Stimulated activated naive CD8-positive, alpha-beta T cell treated with anti-CD3 and anti-CD28 coated beads, Interleukin-15, Interleukin-2, amounts not matched to agents 100 U/mL and 50 U/mL, for 24 hours (primary cell): ENCODE data around the gene CDKAL1.
"Not testable (repeated sequence)": the region's sequence is repeated elsewhere in the genome, so short reads cannot be mapped to it uniquely, and the experiment has no call there.

ENCODE experiments used
- ATAC-seq: fragments of 150-1000 bp; cut with Tn5 transposase; one replicate; pipeline ENCODE4 v1.10.0; 2021
- DNase-seq: peaks from one replicate; pipeline ENCODE4 v3.0.0; 2021

Gene CDKAL1

DNA sequence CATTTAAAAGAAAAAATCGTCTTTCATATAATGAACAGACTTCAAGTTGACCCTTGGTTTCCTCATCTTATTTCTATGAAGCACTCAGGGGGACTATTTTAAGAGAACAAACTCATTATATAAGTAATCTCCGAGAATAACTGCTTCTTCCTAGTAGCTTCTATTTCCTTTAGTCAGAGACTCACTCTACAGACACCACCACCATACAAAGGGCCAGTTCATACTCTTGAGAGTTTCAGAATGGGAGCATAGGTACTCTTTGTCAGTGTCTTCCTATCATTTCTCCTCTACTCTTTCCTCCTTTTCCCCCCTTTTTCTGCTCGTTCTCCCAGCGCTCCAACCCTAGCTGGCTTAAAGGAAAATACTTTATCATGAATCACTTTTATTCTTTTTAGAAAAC, 104.9 kb downstream of the CDKAL1 start:
- no peak for ATAC-seq
- no peak for DNase-seq

GRCh38 chr6:20640181-20640580, 105.9 kb downstream of the CDKAL1 start:
- DNase-seq = no peak
- no peak for ATAC-seq

DNA sequence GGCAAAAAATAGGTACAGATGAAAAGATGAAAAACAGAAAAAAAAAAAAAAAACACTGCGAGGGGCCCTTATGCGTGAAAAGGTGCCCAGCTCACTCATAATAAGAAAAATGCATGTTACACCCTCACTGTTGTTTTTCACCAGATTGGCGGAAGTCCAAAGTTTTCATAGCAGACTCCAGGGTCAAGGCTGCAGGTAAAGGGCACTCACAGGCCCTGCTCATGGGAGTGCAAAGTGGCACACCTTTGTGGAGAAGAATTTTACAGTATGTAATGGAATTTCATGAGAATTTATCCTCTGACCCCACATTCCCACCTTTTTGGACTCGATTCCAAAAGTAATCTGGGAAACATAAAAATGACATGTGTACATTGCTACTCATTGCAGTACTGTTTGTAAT, 108.2 kb downstream of the CDKAL1 start:
- ATAC-seq (no peak), DNase-seq (no peak)

DNA sequence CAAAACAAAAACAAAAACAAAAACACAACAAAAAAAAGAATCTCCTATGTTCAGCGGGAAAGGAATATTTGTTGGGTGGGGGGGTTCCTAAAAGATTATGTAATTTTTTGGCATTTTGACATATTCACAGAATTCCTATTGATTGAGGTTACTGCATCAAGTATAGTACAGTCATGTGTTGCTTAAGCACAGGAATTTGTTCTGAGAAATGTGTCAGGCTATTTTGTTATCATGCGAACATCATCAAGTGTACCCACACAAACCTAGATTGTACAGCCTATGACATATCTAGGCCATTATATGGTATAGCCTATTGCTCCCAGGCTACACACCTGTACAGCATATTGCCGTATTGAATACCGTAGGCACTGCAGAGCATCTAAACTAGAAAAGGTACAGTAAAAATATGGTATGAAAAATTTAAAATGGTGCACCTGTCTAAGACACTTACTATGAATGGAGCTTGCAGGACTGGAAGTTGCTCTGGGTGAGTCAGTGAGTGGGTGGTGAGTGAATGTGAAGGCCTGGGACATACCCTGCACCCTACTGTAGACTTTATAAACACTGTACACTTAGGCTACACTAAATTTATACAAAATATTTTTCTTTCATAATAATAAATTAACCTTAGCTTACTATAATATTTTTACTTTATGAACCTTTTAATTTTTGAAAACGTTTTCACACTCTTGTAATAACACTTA, 110.6 kb downstream of the CDKAL1 start:
- ATAC-seq (no peak), DNase-seq (no peak)

- DNase-seq, ATAC-seq: not testable (repeated sequence)
Measured at GRCh38 chr6:20645572-20645971, 111.3 kb downstream of the CDKAL1 start.

DNA sequence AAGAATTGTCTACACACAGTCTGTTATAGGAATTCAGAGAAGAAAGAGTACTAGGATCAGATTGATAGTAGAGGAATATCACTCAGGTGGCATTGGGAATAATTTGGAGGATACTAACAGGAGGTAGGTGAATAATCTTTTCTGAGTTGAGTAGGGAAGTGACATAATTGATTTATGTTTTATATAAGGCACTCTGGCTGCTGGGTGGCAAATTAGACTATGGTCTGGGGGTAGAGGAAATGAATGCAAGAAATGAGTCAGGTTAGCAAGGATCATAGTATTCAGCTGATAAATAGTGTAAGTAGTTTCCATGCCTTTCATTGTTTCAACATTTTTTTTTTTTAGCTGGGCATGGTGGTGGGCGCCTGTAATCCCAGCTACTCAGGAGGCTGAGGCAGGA, 113.3 kb downstream of the CDKAL1 start:
- DNase-seq = no peak
- no peak for ATAC-seq

- not testable (repeated sequence) for DNase-seq, ATAC-seq
Measured at GRCh38 chr6:20649696-20650470, 115.6 kb downstream of the CDKAL1 start.

DNA sequence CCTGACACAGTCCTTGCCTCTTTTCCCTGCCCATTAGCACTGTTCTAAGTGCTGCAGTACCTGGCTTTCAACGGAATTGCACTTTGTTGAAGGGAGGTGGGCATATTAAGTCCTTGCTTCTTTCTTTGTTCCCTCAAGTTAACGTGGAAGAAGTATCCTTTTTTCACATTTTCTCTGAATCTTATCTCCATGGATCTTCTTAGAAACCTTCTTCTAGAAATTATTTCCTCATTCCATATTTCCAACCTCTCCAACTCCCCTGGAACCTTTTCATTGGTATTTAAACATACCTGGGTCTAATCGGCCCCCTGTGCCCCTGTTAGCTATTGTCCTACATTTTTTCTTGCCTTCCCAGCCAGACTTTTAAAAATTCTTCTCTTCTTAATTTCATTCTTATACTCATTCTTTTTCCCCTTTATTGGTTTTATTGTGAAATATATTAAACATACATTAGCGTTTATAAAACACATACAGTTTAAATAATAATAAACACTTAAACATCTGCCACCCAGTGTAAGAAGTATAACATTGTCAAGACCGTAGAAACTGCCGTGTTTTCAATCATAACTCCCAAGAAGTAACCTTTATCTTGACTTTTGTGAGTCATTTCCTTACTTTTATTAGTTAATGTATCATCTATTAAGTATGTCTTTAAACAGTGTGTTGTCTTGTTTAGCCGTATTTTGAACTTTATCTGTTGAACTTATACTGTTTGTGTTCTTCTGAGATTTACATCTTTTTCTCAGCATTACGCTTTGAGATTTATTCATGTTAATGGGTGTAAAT, 118.2 kb downstream of the CDKAL1 start:
- no peak for ATAC-seq
- no peak for DNase-seq

GRCh38 chr6:20653085-20653479, 118.8 kb downstream of the CDKAL1 start:
- no peak for DNase-seq
- ATAC-seq = no peak

DNA sequence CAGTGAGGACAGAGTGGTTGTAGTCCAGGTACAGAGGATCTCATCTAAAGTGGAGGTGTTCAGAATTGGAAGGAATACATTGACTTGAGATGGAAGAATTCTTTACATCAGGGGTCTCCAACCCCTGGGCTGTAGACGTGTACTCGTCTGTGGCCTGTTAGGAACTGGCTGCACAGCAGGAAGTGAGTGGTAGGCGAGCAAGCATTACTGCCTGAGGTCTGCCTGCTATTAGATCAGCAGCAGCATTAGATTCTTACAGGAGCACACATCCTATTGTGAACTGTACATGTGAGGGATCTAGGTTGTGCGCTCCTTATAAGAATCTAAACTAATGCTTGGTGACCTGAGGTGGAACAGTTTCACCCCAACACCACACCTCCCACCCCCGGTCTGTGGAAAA, 121.1 kb downstream of the CDKAL1 start:
- DNase-seq (no peak), ATAC-seq (no peak)

DNA sequence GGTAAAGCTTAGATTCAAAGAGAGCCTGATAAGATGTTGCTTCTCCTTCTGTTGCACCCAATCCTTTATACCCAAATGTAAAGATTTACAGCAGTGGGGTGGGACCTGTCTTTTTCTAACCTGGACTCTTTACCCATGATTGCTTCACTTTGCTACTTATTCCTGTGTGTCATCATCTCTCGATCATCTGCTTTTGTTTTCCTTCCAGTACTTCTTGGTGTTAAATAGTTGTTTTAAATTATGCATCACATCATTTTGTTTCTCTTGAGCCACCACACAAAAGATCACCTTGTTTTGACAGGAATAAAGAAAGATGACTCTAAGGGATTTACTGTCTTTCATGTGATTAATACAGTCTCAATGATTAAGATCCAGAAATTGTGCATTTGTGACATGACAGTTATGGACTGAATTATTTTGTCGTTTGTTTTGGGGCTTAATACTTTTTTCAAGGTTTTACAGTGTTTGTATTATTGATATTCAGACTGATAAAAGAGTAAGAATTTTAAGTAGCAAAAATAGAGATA, 123.1 kb downstream of the CDKAL1 start:
- ATAC-seq (no peak), DNase-seq (no peak)

DNA sequence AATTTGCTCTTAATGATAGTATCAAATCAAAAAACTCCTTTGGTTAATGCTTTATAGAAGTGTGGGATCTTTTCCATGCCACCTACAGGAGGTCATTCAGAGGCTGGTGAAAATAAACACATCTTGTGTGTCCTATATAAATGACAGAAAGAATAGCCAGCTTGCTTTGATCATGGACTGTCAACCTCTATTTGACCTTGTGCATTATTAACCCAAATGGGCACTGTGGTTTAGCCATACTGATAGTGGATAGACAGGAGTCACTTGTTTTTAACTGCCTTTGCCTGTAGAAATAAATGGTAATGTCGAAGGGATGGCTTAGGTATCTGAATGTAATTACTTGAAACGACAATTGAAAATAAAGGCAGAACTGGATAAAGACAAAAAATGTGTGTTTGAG, 123.8 kb downstream of the CDKAL1 start:
- no peak for ATAC-seq
- no peak for DNase-seq

GRCh38 chr6:20658516-20658915, 124.3 kb downstream of the CDKAL1 start:
- DNase-seq (no peak), ATAC-seq (no peak)

GRCh38 chr6:20660534-20660933, 126.3 kb downstream of the CDKAL1 start:
- DNase-seq = no peak
- ATAC-seq = no peak

DNA sequence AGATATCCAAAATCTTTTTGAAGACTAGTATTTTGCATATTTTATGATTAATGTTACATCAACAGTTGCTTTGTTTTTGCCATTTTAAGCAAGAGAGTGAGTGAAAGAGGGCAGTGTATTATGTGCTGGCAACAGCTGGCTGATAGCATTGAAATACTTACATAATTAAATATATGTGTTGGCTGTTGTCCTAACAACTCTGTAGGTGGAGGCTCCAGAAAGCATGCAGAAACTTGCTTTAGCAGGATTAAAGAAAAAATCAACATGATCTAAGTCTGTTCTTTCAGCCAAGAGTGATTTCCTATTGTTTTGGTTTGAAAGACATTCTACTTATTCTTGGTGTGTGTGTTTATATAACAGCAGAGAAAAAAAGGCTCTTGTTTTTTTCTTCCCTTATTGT, 127.5 kb downstream of the CDKAL1 start:
- DNase-seq = no peak
- ATAC-seq = no peak

- no peak for ATAC-seq
- DNase-seq = no peak
Measured at GRCh38 chr6:20664250-20664649, 130.0 kb downstream of the CDKAL1 start.

DNA sequence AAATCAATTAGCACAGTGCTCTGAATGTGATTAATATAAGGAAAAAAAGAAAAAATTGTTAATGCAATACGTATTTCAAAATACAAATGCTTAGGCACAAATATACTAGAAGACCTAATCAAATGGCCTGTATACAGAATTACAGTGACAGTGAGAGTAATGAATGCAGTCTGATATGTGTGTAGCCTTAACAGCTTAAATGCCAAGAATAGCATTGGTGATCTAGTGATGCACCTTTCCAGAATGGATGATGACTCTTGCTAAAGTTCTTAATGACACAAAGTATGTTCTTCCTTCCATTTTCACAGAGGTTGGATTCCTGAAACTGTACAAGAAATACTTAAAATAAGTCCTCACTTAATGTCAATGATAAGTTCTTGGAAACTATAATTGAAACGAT, 131.0 kb downstream of the CDKAL1 start:
- ATAC-seq (no peak), DNase-seq (no peak)

- peak; percentile 61 for ATAC-seq
- DNase-seq = no peak
Measured at GRCh38 chr6:20669571-20670314, 135.5 kb downstream of the CDKAL1 start.

DNA sequence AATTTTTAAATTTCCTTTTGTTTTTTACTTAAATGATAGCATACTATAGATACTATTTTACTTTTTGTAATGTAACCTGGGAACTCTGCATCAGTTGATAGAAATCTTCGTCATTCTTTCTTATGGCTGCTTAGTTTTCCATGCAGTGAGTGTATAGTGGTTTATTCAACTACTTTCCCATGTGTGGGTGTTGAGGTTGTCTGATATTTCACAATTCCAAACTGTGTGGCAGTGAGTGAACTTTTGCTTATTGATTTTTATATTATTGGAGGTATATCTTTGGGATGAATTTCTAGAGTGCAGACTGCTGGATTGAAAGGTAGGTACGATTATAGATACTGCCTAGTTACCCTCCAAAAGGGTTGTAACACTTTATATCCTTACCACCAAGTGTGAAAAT, 136.5 kb downstream of the CDKAL1 start:
- DNase-seq (no peak), ATAC-seq (no peak)

DNA sequence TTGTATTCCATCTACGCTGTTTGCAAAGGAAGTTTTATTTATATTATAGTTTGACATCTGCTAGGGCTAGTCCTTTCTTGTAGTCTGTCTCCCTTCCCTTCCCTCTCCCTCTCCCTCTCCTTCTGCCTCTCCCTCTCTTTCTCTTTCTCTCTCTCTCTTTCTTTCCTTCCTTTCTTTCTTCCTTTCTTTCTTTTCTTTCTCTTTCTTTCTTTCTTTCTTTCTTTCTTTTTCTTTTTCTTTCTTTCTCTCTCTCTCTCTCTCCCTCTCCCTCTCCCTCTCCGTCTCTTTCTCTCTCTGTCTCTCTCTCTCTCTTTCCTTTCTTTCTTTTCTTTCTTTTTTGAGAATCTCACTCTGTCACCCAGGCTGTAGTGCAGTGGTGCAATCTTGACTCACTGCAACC, 137.8 kb downstream of the CDKAL1 start:
- ATAC-seq = no peak

GRCh38 chr6:20673458-20673857, 139.2 kb downstream of the CDKAL1 start:
- no peak for ATAC-seq

More for the DNA sequence above, 137.8 kb downstream of the CDKAL1 start:
- no peak for DNase-seq

GRCh38 chr6:20674664-20675063, 140.4 kb downstream of the CDKAL1 start:
- ATAC-seq = no peak
- DNase-seq = no peak

More at GRCh38 chr6:20673458-20673857, 139.2 kb downstream of the CDKAL1 start:
- no peak for DNase-seq
